Superior temporal gyrus (tissue), 1 donor: Measurements from ENCODE around the gene PODNL1.
"Not testable (repeated sequence)": the region's sequence is repeated elsewhere in the genome, so short reads cannot be mapped to it uniquely, and the experiment has no call there.

Experiments
- DNase-seq: peaks from one replicate; pipeline ENCODE4 v3.0.0-alpha.2; 2016; ENCODE audit errors: extremely low spot score

Gene PODNL1

DNA sequence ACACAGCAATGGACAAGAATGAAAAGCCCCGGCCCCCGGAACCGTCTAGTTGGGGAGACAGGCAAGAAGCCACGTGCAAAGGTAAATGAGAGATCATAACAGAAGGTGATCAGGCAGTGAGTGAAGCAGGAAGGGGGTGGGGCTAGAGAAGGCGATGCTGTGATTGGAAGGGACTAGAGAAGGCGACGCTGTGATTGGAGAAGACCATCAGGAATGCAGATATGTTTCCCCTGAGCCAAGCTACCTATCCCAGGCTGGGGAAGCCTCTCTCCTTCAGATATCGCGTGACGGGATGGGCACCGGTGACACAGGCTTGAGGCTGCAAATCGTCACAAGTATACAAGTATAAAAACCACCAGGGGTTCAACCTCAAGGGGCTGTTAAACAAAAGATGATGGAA is 35.9 kb upstream of the PODNL1 start:
- DNase-seq = no peak

DNA sequence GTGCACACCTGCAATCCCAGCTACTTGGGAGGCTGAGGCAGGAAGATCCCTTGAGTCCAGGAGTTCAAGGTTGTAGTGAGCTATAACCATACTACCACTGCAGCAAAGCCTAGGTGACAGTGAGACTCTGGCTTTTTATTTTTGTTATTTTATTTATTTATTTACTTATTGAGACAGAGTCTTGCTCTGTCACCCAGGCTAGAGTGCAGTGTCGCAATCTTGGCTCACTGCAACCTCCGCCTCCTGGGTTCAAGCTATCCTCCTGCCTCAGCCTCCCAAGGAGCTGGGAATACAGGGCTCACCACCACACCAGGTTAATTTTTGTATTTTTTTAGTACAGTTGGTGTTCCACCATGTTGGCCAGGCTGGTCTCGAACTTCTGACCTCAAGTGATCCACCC is 35.3 kb upstream of the PODNL1 start:
- not testable (repeated sequence) for DNase-seq

GRCh38 chr19:13972368-13973155 is 34.3 kb upstream of the PODNL1 start:
- DNase-seq = no peak

- not testable (repeated sequence) for DNase-seq
Observed at GRCh38 chr19:13971868-13972267, 33.7 kb upstream of the PODNL1 start.

DNA sequence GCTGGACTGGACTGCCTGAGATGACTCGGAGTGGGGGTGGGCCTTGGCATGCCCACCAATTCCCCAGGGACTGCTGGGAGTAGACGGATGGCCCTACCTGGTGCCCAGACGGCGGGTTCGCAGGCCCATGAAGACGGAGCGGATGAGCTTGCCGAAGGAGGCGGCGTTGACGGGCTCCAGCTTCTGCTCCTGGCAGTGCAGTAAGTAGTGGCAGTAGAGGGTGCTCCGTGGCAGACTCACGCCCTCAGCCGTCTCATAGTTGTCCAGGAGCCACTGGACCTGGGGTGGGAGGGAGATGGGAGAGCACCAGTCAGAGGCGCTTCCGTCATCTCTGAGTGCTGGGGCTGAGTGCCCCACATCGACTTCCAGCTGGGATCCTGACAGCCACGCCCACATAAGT is 31.7 kb upstream of the PODNL1 start:
- peak; percentile 18 for DNase-seq

DNA sequence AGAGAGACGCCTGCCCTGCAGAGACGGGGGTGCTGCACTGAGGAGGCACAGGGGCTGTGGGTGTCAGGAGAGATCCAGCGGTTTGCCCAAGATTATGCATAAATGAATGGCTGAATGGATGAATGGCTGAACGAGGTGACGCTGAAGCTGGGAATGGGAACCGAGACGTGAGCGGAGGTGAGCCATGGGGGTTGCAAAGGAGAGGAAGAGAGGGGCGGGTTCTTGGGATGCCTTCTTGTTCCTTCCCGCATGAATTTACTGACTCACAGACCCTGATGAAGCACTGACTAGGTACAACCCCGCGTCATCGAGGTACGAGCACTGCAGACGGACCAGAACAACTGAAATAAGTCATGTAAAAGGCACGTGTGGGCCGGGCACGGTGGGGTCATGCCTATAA is 30.8 kb upstream of the PODNL1 start:
- DNase-seq = no peak

- no peak for DNase-seq
Observed at GRCh38 chr19:13968383-13968935, 30.2 kb upstream of the PODNL1 start.

- not testable (repeated sequence) for DNase-seq
Observed at GRCh38 chr19:13967206-13967605, 29.0 kb upstream of the PODNL1 start.

DNA sequence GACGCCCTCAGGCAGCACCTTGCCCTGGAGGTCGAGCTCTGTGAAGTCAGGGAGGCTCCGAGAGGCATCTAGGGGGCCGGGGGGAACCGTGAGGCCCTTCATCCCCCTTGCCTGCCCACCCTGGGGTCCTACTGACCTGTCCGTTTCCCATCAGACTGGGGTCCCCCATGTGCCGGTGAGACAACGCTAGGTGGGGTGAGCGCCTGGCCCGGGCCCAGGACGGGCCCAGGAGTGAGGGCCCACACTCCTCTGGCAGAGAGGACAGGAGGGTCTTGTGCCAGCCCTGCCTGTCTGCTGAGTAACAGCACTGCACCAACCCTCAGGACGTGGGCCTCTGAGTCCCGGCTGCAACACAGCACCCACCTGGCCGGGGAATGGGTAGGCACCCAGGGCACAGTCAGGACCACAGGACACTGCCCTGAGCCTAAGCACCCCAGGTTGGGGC is 28.5 kb upstream of the PODNL1 start:
- DNase-seq = no peak

DNA sequence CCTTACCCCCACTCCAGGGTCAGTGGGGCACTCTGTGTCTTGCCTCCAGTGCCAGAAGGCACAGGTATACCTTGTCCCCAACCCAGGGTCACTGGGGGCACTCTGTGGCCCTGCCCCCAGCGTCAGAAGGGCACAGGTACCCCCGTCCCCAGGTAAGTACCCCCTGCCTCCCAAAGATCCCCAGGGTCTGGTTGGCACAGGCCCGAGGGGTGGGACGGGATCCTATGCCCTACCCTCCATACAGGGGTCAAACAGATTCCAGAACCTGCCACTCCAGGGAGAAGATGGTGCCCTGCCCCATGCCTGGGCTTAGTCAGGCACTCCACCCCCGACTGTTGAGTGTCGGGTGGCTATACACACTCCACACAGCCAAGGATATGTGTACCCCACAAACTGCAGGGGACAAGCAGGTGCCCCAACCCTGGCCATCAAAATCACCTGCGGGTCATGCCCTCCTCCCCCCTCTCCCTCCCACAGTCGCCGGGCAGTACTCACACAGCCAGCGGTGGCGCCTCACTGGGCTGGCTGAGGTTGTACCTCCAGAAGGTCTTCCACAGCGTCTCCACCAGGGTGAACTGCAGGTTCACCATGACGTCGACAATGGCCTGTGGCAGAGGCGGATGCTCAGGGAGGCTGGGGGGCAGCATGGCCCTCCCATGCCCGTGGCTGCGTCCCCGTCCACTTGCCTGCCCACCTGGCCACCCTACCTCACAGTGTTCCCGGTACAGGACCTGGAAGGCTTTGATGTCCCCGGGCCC is 27.9 kb upstream of the PODNL1 start:
- no peak for DNase-seq

DNA sequence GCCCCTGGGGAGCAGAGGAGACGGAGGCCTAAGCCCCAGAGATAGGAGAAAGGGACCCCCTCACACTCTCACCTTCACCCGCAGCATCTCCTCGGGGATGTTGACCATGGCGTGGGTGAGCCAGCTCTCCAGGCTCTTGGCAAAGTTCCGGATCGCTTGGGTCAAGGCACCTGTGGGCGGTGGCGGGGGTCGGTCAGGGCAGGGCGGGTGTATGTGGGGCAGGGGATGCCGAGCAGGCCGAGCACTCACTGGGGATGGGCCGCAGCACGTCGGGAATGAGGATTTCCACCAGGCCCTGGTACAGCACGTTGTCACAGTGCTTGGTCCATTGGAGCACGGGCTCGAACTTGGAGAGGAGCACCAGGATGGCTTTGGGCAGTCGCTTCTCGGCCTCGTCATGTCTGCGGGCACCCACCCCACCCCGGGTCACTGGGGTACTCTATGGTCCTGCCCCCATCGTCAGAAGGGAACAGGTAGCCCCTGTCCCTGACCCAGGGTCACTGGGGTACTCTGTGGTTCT is 27.2 kb upstream of the PODNL1 start:
- no peak for DNase-seq

DNA sequence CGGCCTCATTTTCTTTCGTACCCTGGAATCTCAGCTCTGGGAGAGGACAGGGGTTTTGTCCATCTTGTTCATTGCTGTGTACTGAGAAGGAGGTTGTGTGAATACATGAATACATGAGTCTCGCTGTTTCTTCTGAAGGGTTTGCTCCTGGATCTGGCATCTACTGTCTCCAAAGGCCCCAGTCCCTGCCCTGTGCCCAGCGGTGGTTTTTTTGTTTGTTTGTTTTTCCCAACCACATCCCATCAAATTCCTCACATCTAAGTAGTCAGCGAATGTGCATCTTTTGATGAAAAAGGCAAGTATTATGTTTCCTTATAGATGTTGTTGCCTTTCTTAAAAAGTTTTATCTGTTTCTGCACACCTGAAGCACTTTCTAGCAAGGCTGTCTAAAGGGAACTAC is 26.6 kb upstream of the PODNL1 start:
- no peak for DNase-seq

DNA sequence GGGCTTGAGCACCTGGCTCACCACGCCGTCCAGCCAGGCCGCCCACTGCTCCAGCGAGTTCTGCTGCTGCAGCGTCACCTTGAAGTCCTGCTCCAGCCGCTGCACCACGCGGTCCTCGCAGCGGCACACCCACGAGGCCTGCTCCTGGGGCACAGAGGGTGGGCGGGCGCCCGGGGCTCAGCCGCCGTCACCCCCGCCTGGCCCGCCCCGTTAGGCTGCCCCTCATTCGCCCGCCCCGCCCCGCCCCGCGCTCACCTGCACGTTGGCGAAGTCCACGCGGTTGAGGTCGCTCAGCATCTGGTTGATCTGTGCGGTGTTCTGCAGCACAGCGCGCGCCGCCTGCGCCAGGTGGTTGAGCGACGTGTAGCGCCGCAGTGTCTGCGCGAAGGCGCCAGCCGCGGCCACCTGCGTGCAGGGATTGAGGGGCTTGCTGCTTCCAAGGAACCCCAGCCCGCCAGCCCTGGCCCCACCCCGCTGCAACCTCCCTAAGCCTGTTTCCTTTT is 25.4 kb upstream of the PODNL1 start:
- DNase-seq = no peak

GRCh38 chr19:13962699-13963602 is 24.7 kb upstream of the PODNL1 start:
- DNase-seq = no peak

DNA sequence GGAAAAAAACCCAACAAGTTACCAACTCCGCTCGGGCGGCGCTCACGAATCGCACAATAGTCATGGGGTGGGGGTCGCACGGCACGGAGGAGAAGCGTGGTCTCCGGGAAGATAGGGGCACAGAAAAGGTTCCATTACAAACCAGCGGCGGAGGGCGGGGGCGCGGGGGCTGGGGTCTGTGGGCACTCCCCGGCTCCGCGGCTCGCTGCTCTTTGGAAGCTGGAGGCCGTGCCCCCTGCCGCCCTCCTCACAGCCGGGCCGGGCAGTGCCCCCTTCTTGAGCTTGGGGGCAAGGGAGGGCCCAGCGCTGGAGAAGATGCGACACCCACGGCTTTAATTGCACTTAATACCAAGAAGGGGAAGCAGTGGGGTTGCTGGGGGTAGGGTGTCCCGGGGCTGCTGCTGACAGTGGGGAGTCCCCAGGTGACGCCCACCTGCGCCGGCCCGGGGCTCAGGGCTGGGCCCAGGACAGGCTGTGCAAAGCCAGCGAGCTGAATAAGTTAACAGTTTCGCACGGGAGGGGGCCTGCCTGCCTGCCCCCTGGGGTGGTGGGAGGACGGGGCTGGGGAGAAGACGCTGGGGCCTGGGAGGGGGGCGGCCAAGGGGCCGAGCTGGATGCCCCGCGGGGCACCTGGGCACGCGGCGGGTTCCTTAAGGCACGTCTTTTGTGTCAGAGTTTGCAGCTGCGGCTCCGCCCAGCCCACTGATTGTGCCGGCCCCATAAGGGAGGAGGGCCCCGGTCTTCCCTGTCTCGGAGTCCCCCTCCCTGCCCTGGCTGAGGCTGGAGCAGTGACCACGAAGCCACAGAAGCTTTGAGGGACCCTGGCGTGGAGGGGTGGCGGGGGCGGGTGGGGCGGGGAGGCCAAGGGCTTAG is 23.8 kb upstream of the PODNL1 start:
- DNase-seq = no peak

- no peak for DNase-seq
Observed at GRCh38 chr19:13960863-13961784, 22.9 kb upstream of the PODNL1 start.

- no peak for DNase-seq
Observed at GRCh38 chr19:13959962-13960862, 22.0 kb upstream of the PODNL1 start.
